HTERT RPE-1 (cell line): ENCODE data around the gene SEMA3C.

Experiments
- in situ Hi-C: fragments of 300-500 bp; cut with MboI; formaldehyde crosslinking; loops from 4 replicates; pipeline ENCODE4 v1.14.3; 2020; ENCODE audit warnings: low sequenced_read_pairs

The SEMA3C gene

GRCh38 chr7:80890426-80891258 is 28.2 kb downstream of the SEMA3C start:
- in situ Hi-C loops: no loop called here

DNA sequence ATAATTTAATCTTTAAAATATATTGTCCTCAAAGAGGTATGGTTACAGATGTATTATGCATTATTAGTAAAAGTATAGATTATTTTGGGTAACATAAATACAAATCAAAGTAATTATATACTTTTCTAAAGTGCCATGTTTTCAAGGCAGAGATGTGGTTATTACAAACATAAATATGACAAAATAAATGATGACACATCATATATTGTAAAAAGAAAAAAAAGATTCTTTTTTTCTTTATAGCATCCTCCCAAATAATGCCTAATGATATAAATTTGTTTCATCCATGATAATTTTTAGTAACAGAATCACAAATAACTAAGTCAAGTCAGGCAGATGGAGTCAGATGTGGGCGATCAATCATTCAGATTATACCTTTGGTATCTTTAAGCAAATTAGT is 29.3 kb downstream of the SEMA3C start:
- in situ Hi-C loops: no loop called here

GRCh38 chr7:80885757-80886156 is 33.1 kb downstream of the SEMA3C start:
- in situ Hi-C loops: no loop called here

- in situ Hi-C loops: no loop called here
These were observed 34.2 kb downstream of the SEMA3C start for GRCh38 chr7:80884511-80885195.

GRCh38 chr7:80883154-80884025 is 35.5 kb downstream of the SEMA3C start:
- in situ Hi-C loops: no loop called here

DNA sequence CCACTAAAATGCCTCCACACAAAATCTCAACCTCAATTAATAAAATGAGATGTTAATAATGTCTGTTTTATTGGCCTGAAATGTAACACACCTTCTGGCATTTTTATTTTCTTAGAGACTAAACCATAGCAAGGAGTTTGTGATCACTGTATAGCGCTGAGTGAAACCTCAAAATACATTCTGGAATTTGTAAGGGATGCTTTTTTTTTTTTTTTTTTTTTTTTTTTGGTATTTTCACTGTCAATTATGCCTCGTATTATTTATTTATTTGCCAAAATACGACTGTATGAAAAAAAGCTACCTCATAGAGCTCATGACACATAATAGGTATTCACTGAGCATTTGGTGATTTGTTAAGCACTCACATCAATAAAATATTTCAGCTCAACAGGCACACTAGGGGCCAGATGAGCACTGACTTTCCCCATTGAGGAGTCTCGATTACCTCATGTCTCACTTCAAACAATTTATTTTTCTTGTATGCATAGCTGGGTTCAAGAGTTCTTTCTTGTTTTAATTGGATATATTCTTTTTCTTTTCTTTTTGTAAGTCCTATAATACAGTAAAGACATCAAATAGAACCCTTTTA is 36.5 kb downstream of the SEMA3C start:
- in situ Hi-C loops: no loop called here

DNA sequence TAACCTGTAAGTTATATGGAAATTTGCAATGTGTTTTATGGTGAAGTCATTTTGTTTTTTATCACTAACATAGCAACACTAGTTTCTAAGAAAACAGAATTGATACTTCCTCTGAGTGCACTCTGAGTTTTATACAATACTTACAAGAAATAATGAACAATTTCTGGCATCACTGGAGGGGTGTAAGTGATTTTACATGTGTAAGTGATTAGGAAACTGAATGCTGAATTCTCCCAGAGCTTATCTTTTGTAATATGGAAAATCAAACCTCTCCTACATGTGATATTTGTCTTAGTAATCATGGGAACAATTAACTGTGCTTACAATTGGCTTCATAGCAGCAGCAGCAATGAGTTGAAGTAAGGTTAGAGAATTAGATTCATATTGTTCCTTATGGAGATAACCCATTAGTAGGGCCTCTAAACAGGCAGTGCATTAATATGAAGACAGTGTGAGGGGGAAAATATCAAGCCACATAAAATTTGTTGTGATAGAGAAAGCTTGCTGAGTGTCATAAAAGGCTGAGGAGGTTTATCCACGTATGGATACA is 37.4 kb downstream of the SEMA3C start:
- in situ Hi-C loops: no loop called here

DNA sequence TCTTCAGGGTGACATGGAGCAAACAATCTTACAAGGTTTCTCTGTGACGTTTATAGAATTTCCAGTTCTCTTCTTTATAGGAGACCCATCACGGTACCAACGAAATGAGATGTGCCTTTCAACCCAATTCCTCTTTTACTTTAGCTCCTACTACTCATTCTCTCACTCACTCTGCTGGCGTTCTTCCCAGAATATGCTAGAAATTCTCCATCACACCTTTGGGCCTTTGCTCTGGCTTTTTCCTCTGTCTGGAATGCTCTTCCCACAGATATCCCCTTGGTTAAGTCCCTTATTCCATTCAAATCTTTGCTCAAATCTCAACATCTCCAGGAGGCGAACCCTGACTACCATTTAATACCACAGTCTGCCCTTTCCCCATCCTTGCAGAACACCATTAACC is 39.0 kb downstream of the SEMA3C start:
- in situ Hi-C loops: no loop called here

- in situ Hi-C loops: no loop called here
These were observed 41.9 kb downstream of the SEMA3C start for GRCh38 chr7:80876894-80877414.

GRCh38 chr7:80875537-80876120 is 43.2 kb downstream of the SEMA3C start:
- in situ Hi-C loops: no loop called here

GRCh38 chr7:80873140-80873539 is 45.7 kb downstream of the SEMA3C start:
- in situ Hi-C loops: no loop called here

DNA sequence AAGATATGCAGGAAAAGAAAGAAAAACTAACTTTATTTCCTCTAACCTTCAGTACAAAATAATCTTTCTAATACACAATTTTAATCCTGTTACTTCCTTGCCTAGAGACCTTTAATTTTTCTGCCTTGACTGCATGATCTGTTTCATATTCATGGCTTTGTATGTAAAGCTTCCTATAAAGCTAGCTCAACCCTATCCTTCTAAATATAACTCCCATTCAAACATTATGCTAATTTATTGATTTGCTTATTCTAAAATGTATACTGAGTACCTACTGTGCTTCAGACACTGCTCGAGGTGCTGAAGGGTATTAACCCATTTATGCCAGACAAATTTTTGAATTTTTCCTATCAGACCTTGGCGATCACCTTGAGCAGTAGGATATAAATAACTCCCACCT is 47.6 kb downstream of the SEMA3C start:
- in situ Hi-C loops: no loop called here

- in situ Hi-C loops: no loop called here
These were observed 48.0 kb downstream of the SEMA3C start for GRCh38 chr7:80870813-80871212.

DNA sequence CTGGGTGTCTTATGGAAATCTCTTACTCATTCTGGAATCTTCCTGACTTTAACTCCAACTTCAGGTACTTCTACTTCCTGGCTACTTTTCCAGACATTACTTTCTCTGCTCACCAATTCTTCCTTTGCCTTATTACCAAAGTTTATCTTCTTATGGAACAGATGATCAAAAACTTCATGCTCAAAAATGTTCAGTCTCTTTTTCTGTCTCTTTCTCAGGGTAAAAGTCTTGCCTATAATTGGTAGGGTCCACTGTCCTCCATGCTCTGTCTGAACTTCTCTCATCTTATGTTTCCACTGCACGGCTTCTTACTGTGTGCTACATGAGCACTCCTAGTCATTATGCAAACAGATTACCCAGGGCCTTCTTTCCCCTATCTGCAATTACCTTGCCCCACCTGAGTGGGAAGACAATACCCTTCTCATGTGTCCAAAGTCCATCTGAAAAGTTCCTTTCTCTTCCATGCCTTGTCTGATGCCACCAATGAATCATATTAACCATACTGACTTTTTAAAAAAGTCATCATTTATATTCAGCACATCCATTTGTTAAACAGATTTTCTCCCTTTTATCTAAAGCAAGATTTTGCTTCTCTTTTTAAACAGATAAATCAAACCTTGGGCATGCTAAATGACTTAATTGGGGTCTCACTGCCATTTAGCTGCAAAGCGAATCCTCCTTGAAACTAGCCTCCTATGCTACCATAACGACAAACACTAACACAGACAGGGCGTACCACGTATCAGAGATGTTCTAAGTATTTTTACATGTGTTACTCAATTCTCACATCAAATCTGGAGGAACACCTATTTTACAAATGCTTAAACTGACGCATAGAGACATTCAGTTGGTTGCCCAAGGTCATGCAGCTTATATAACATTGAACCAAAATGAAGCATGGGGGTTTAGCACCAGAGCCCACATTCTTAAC is 48.8 kb downstream of the SEMA3C start:
- in situ Hi-C loops: no loop called here

GRCh38 chr7:80869106-80869784 is 49.6 kb downstream of the SEMA3C start:
- in situ Hi-C loops: no loop called here

GRCh38 chr7:80868566-80868965 is 50.3 kb downstream of the SEMA3C start:
- in situ Hi-C loops: no loop called here

GRCh38 chr7:80860554-80860953 is 58.3 kb downstream of the SEMA3C start:
- in situ Hi-C loops: no loop called here

GRCh38 chr7:80859272-80859970 is 59.4 kb downstream of the SEMA3C start:
- in situ Hi-C loops: no loop called here
